WTC11 (cell line): Measurements from ENCODE around the gene SEMA5B. TPM values are rescaled to one million over a fixed set of nuclear protein-coding genes. Genes with fewer than 3 reads are reported as not detected.

Experiments used
- ATAC-seq: fragments of 200-7000 bp; cut with Tn5 transposase; 2 replicates; pipeline ENCODE4 v1.10.0; 2021; ENCODE audit warnings: mild to moderate bottlenecking, moderate library complexity
- CTCF ChIA-PET: fragments of 300-600 bp; sonication (Branson Sonifier 250); formaldehyde crosslinking; loops from one replicate; lab custom pipeline; 2021; ENCODE audit warnings: antibody characterized with exemption; lab: Charles Lee
- POLR2A ChIA-PET: fragments of 350-600 bp; sonication (Branson Sonifier 250); formaldehyde crosslinking; loops from one replicate; lab custom pipeline; 2021; ENCODE audit warnings: antibody characterized with exemption; lab: Charles Lee
- DNase-seq: peaks from one replicate; pipeline ENCODE4 v3.0.0; 2021; ENCODE audit warnings: low spot score
- H3K27ac Mint-ChIP-seq: 2 replicates; pipeline ENCODE4 v1.8.0; 2021; ENCODE audit warnings: mixed read lengths
- H3K27me3 Mint-ChIP-seq: 2 replicates; pipeline ENCODE4 v1.8.0; 2021; ENCODE audit warnings: low read depth, mild to moderate bottlenecking, moderate library complexity, mixed read lengths
- H3K36me3 Mint-ChIP-seq: 2 replicates; pipeline ENCODE4 v1.8.0; 2021; ENCODE audit warnings: mixed read lengths
- H3K4me1 Mint-ChIP-seq: 2 replicates; pipeline ENCODE4 v1.8.0; 2022; ENCODE audit warnings: mixed read lengths
- H3K4me3 Mint-ChIP-seq: 2 replicates; pipeline ENCODE4 v1.8.0; 2021; ENCODE audit warnings: mild to moderate bottlenecking, moderate library complexity, mixed read lengths
- H3K9me3 Mint-ChIP-seq: 2 replicates; pipeline ENCODE4 v1.8.0; 2021; ENCODE audit warnings: mixed read lengths
- AFF4 ChIP-seq: sonication (generic); formaldehyde crosslinking; IDR thresholded peaks from 2 replicates; pipeline ENCODE4 v1.8.1; 2023; ENCODE audit warnings: mild to moderate bottlenecking, missing genetic modification reagents, borderline replicate concordance
- AR ChIP-seq: fragments of 250-450 bp; sonication (Bioruptor Pico); IDR thresholded peaks from 2 replicates; pipeline ENCODE4 v1.9.0; 2021; ENCODE audit warnings: mild to moderate bottlenecking
- ATF1 ChIP-seq: sonication (generic); formaldehyde crosslinking; IDR thresholded peaks from 2 replicates; pipeline ENCODE4 v1.8.1; 2023; ENCODE audit warnings: mild to moderate bottlenecking, moderate library complexity, missing genetic modification reagents
- ATF3 ChIP-seq: sonication (generic); formaldehyde crosslinking; conservative IDR thresholded peaks from 2 replicates; pipeline ENCODE4 v1.8.1; 2022; ENCODE audit warnings: mild to moderate bottlenecking, missing genetic modification reagents
- CBFB ChIP-seq: sonication (generic); formaldehyde crosslinking; IDR thresholded peaks from 2 replicates; pipeline ENCODE4 v1.8.1; 2022; ENCODE audit warnings: mild to moderate bottlenecking, low read depth, missing genetic modification reagents
- ERG ChIP-seq: fragments of 250-450 bp; sonication (Bioruptor Pico); IDR thresholded peaks from 2 replicates; pipeline ENCODE4 v1.8.0; 2021; ENCODE audit warnings: mild to moderate bottlenecking
- HMGA2 ChIP-seq: fragments of 250-450 bp; sonication (Bioruptor Pico); IDR thresholded peaks from 2 replicates; pipeline ENCODE4 v1.4.0; 2021; ENCODE audit warnings: mild to moderate bottlenecking, moderate library complexity
- MLX ChIP-seq: sonication (generic); formaldehyde crosslinking; IDR thresholded peaks from 2 replicates; pipeline ENCODE4 v1.8.1; 2023; ENCODE audit warnings: mild to moderate bottlenecking, missing genetic modification reagents, moderate library complexity
- NFE2L1 ChIP-seq: sonication (generic); formaldehyde crosslinking; IDR thresholded peaks from 2 replicates; pipeline ENCODE4 v1.8.1; 2023; ENCODE audit warnings: missing genetic modification reagents
- NFYB ChIP-seq: sonication (generic); formaldehyde crosslinking; conservative IDR thresholded peaks from 2 replicates; pipeline ENCODE4 v1.8.0; 2022; ENCODE audit warnings: low read depth, missing genetic modification reagents
- NR1H2 ChIP-seq: sonication (generic); formaldehyde crosslinking; IDR thresholded peaks from 2 replicates; pipeline ENCODE4 v1.9.0; 2021; ENCODE audit warnings: mild to moderate bottlenecking, moderate library complexity, missing genetic modification reagents
- RELA ChIP-seq: sonication (generic); formaldehyde crosslinking; IDR thresholded peaks from 2 replicates; pipeline ENCODE4 v1.8.1; 2022; ENCODE audit warnings: missing genetic modification reagents, mild to moderate bottlenecking, borderline replicate concordance
- TP53 ChIP-seq: sonication (generic); formaldehyde crosslinking; IDR thresholded peaks from 2 replicates; pipeline ENCODE4 v1.8.1; 2023; ENCODE audit warnings: mild to moderate bottlenecking, missing genetic modification reagents
- ZNF219 ChIP-seq: sonication (generic); formaldehyde crosslinking; IDR thresholded peaks from 2 replicates; pipeline ENCODE4 v1.8.0; 2023; ENCODE audit warnings: missing genetic modification reagents, mild to moderate bottlenecking, borderline replicate concordance
- ZNF396 ChIP-seq: fragments of 250-450 bp; sonication (Bioruptor Pico); IDR thresholded peaks from 2 replicates; pipeline ENCODE4 v1.8.0; 2021; ENCODE audit warnings: mild to moderate bottlenecking, moderate library complexity, borderline replicate concordance
- ZNF423 ChIP-seq: fragments of 250-450 bp; sonication (Bioruptor Pico); IDR thresholded peaks from 2 replicates; pipeline ENCODE4 v2.1.2; 2022; ENCODE audit warnings: mild to moderate bottlenecking, moderate library complexity
- ZNF512 ChIP-seq: sonication (generic); formaldehyde crosslinking; IDR thresholded peaks from 2 replicates; pipeline ENCODE4 v1.8.1; 2022; ENCODE audit warnings: missing genetic modification reagents, borderline replicate concordance
- total RNA-seq: library from RNA; stranded (reverse); gene quantifications from 3 replicates; pipeline ENCODE4 v1.2.3, GENCODE V29; 2021
- TF ChIP-seq, protein P1 (sequence below): fragments of 250-450 bp; sonication (Bioruptor Pico); IDR thresholded peaks from 2 replicates; pipeline ENCODE4 v2.1.2; 2022; ENCODE audit warnings: mild to moderate bottlenecking, moderate library complexity

Gene SEMA5B
- total RNA-seq, 1 experiment from 2014 or later: 20.7 TPM

DNA sequence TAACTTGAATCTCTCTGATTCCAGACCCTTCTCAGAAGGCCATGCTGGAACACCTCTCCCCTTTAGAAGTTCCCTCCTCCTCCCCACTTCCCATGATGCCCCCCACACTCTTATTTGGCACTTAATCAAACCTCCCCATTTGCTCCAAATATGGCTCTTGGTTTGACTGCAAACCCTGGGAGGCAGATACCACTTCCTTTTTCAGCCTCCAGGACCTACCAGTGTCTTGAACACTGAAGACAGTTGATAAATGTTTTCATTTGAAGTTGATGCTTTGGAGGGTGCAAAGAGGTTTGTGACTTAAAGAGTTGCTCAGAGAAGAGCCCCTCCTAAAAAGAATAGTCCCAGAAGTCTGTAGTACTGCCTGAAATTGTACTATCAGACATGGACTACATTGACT is 61.5 kb downstream of the SEMA5B start:
- no peaks in the 10 kb centered on the region for H3K9me3 Mint-ChIP-seq
- H3K27me3 Mint-ChIP-seq: no peaks in the 10 kb centered on the region
- H3K4me3 Mint-ChIP-seq: no peak overlapping the region
- H3K27ac Mint-ChIP-seq: no peak overlapping the region
- no peaks in the 10 kb centered on the region for H3K36me3 Mint-ChIP-seq
- DNase-seq: no peak
- ChIA-PET CTCF (interaction anchor here (0.8 kb wide), 1 partner anchor 23 kb away, joined by 4 read pairs; no protein-coding TSS in a partner anchor), POLR2A (interaction anchor here (1.0 kb wide), 1 partner anchor 18 kb away, joined by 4 read pairs; no protein-coding TSS in a partner anchor)
- TF ChIP-seq MLX: no peak
- ATAC-seq: no peak
- H3K4me1 Mint-ChIP-seq: peaks cover 20% of the 10 kb centered on the region

- H3K4me1 Mint-ChIP-seq: peaks cover 25% of the 10 kb centered on the region
- no peak for DNase-seq
- H3K9me3 Mint-ChIP-seq: no peaks in the 10 kb centered on the region
- H3K4me3 Mint-ChIP-seq: no peak overlapping the region
- ChIA-PET POLR2A (no interaction called here), CTCF (no interaction called here)
- ATAC-seq: no peak
- no peak overlapping the region for H3K27ac Mint-ChIP-seq
- no peaks in the 10 kb centered on the region for H3K27me3 Mint-ChIP-seq
- no peaks in the 10 kb centered on the region for H3K36me3 Mint-ChIP-seq
- TF ChIP-seq TP53 (no peak), RELA (no peak), ERG (CRISPR knock-in tag) (no peak), ATF1 (CRISPR knock-in tag) (no peak), AFF4 (CRISPR knock-in tag) (no peak), HMGA2 (CRISPR knock-in tag) (no peak), CBFB (CRISPR knock-in tag) (no peak), NR1H2 (CRISPR knock-in tag) (no peak), ZNF423 (CRISPR knock-in tag) (no peak), ZNF512 (CRISPR knock-in tag) (no peak), ATF3 (no peak), ZNF219 (CRISPR knock-in tag) (no peak), NFYB (CRISPR knock-in tag) (no peak), AR (no peak), ZNF396 (no peak), NFE2L1 (CRISPR knock-in tag) (no peak)
- TF ChIP-seq, protein P1, sequence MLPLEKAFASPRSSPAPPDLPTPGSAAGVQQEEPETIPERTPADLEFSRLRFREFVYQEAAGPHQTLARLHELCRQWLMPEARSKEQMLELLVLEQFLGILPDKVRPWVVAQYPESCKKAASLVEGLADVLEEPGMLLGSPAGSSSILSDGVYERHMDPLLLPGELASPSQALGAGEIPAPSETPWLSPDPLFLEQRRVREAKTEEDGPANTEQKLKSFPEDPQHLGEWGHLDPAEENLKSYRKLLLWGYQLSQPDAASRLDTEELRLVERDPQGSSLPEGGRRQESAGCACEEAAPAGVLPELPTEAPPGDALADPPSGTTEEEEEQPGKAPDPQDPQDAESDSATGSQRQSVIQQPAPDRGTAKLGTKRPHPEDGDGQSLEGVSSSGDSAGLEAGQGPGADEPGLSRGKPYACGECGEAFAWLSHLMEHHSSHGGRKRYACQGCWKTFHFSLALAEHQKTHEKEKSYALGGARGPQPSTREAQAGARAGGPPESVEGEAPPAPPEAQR (CRISPR knock-in tag): no peak
Measured at GRCh38 chr3:122964811-122965210, 62.8 kb downstream of the SEMA5B start.
